ENCODE data around the gene SLC35E3. TPM values are rescaled to one million over a fixed set of nuclear protein-coding genes. Genes with fewer than 3 reads are reported as not detected.
A peak's percentile ranks its signal among the peaks of the same experiment; 100 is the strongest.
"Not testable (repeated sequence)": the region's sequence is repeated elsewhere in the genome, so short reads cannot be mapped to it uniquely, and the experiment has no call there.

The SLC35E3 gene
- total RNA-seq, 6 experiments from 2014 or later = 10.7 to 17.0 (median 12.0) TPM

DNA sequence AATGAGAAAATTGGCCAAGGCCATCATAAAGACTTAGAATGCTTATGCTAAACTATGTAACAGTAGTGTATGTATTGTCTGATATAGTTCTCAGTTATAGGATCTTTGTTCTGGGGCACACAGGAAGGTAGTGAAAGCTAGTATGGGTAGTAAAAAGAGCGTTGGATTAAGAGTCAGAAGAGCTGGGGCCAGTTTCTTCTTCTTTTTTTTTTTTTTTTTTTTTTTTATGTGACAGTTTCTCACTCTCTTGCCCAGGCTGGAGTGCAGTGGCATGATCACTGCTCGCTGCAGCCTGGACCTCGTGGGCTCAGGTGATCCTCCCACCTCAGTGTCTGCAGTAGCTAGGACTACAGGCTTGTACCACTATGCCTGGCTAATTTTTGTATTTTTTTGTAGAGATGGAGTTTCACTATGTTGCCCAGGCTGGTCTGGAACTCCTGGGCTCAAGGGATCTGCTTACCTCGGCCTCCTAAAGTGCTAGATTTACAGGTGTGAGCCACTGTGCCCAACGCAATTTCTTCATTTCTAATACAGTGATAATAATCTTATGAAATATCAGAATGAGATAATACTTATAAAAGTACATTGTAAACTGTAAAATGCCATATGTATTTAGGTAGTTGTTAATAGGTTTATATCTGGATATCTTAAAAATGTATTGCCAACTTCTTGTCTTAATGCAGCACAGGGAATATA is 69.4 kb downstream of the SLC35E3 start:
- peaks cover 6% of the 10 kb centered on the region for H3K27me3 Mint-ChIP-seq (ENCODE audit: insufficient read depth)
- TF ChIP-seq, protein P1, sequence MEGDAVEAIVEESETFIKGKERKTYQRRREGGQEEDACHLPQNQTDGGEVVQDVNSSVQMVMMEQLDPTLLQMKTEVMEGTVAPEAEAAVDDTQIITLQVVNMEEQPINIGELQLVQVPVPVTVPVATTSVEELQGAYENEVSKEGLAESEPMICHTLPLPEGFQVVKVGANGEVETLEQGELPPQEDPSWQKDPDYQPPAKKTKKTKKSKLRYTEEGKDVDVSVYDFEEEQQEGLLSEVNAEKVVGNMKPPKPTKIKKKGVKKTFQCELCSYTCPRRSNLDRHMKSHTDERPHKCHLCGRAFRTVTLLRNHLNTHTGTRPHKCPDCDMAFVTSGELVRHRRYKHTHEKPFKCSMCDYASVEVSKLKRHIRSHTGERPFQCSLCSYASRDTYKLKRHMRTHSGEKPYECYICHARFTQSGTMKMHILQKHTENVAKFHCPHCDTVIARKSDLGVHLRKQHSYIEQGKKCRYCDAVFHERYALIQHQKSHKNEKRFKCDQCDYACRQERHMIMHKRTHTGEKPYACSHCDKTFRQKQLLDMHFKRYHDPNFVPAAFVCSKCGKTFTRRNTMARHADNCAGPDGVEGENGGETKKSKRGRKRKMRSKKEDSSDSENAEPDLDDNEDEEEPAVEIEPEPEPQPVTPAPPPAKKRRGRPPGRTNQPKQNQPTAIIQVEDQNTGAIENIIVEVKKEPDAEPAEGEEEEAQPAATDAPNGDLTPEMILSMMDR (IDR thresholded peaks at IDR 0.05) = no peak
- peak overlapping the region; percentile 26 for H3K27ac Mint-ChIP-seq
- DNase-seq = no peak
- H3K9me3 Mint-ChIP-seq = peaks cover 11% of the 10 kb centered on the region
- peaks cover 65% of the 10 kb centered on the region for H3K36me3 Mint-ChIP-seq (ENCODE audit: low read depth)
- peaks cover 54% of the 10 kb centered on the region for H3K4me1 Mint-ChIP-seq (ENCODE audit: low read depth)
- H3K4me3 Mint-ChIP-seq = peak overlapping the region; percentile 11; the same call in 1 of the 2 replicates

DNA sequence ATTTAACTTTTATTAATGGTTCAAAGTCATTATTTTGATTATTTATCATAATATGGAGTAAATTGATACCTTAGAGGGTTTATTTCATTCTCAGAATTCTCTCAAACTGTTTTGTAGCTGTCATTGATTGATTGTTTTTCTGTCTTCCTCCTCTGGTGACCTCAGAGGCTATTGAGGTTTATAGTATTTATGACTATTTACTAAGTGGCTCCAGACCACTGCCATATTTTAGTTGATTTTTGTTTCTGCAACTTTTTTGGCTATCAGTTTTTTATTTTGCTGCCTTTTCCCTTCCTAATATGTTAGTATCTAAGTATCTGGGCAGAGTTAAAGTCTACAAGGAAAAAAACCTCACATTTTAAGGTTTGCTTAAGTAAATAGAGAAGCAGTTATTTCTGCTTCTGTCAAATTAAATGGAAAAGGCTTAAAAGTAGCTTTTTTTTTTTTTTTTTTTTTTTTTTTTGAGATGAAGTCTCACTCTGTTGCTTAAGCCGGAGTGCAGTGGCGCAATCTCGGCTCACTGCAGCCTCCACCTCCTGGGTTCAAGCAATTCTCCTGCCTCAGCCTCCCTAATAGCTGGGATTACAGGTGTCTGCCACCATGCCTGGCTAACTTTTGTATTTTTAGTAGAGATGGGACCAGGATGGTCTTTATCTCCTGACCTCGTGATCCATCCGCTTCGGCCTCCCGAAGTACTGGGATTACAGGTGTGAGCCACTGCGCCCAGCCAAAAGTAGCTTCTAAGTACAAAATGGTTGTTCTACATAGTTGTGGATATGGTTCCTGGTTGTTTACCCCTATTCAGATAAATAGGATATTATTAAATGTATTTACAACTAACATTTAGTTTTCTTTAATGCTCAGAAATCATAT is 70.2 kb downstream of the SLC35E3 start:
- TF ChIP-seq, protein P1 (IDR thresholded peaks at IDR 0.05) = no peak
- no peak for DNase-seq
- 0 out of 2 replicates have a peak overlapping the region, but pooled peaks have one; percentile 19 for H3K27ac Mint-ChIP-seq
- peaks cover 3% of the 10 kb centered on the region for H3K27me3 Mint-ChIP-seq (ENCODE audit: insufficient read depth)
- H3K4me3 Mint-ChIP-seq = peak overlapping the region; percentile 4; the same call in 1 of the 2 replicates
- peaks cover 4% of the 10 kb centered on the region for H3K9me3 Mint-ChIP-seq
- H3K36me3 Mint-ChIP-seq (ENCODE audit: low read depth) = peaks cover 66% of the 10 kb centered on the region
- peaks cover 53% of the 10 kb centered on the region for H3K4me1 Mint-ChIP-seq (ENCODE audit: low read depth)

DNA sequence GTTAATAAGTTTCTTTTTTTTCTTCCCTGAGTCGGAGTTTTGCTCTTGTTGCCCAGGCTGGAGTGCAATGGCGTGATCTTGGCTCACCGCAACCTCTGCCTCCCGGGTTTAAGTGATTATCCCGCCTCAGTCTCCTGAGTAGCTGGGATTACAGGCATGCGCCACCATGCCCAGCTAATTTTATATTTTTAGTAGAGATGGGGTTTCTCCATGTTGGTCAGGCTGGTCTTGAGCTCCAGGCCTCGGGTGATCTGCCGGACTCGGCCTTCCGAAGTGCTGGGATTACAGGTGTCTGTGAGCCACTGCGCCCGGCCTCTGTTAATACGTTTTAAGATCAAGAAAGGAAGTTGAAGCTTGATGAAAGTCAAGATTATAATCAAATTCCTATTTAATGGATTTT is 73.5 kb downstream of the SLC35E3 start:
- not testable (repeated sequence) for H3K9me3 Mint-ChIP-seq; H3K4me3 Mint-ChIP-seq; DNase-seq; H3K27me3 Mint-ChIP-seq (ENCODE audit: insufficient read depth)
- peaks cover 61% of the 10 kb centered on the region for H3K36me3 Mint-ChIP-seq (ENCODE audit: low read depth)
- 0 out of 2 replicates have a peak overlapping the region, but pooled peaks have one; percentile 52 for H3K27ac Mint-ChIP-seq
- peaks cover 54% of the 10 kb centered on the region for H3K4me1 Mint-ChIP-seq (ENCODE audit: low read depth)

DNA sequence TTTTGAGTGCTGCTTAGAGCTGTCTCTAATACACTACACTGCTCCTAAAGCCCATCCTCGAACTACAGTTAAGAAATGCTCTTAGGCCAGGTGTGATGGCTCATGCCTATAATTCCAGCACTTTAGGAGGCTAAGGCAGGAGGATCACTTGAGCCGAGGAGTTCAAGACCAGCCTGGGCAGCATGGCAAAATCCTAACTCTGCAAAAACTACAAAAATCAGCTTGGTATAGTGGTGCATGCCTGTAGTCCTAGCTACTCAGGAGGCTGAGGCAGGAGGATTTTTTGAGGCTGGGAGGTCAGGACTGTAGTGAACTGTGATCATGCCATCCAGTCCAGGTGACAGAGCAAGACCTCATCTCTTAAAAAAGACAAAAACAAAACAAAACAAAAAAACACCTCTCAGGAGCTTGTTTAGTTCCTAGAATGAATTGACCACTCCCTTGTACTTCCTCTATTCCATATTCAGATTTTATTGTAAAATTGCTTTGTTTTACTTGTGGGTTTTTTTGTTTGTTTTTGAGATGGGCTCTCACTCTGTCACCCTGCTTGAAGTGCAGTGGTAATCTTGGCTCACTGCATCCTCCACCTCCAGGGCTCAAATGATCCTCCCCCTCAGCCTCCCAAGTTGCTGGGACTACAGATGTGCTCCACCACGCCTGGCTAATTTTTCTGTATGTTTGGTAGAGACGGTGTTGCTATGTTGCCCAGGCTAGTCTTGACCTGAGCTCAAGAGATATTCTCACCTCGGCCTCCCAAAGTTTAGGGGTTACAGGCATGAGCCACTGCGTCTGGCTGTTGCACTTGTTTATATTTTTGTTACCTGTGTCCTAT is 75.6 kb downstream of the SLC35E3 start:
- peak overlapping the region; percentile 16; the same call in 1 of the 2 replicates for H3K4me3 Mint-ChIP-seq
- TF ChIP-seq, protein P1 (IDR thresholded peaks at IDR 0.05) = no peak
- peak overlapping the region; percentile 66 for H3K27ac Mint-ChIP-seq
- H3K9me3 Mint-ChIP-seq = no peaks in the 10 kb centered on the region
- DNase-seq = no peak
- peaks cover 59% of the 10 kb centered on the region for H3K36me3 Mint-ChIP-seq (ENCODE audit: low read depth)
- H3K4me1 Mint-ChIP-seq (ENCODE audit: low read depth) = peaks cover 53% of the 10 kb centered on the region
- peaks cover 3% of the 10 kb centered on the region for H3K27me3 Mint-ChIP-seq (ENCODE audit: insufficient read depth)

DNA sequence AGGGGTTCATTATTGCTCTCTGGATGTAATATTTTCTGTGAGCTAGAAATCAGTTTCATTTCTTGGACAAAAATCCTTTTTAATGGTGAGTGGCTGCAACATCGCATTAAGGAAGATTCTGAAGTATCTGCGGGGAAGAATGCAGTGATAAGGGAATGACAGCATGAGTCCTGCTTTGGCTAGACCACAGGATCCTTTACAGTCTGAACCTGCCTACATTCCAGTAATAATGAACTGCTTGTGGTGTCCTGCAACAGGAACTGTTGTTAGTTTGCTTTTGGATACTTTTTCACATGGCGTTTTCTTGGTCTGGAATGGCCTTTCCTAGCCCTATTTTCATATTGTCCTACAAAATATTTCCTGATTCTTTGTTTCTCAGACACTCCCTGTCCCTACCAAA is 77.7 kb downstream of the SLC35E3 start:
- Mint-ChIP-seq H3K4me1 (ENCODE audit: low read depth) (peaks cover 58% of the 10 kb centered on the region), H3K36me3 (ENCODE audit: low read depth) (peaks cover 57% of the 10 kb centered on the region), H3K27me3 (ENCODE audit: insufficient read depth) (peaks cover 10% of the 10 kb centered on the region), H3K4me3 (no peak overlapping the region; the same call in 1 of the 2 replicates), H3K27ac (peak overlapping the region; percentile 57), H3K9me3 (no peaks in the 10 kb centered on the region)
- TF ChIP-seq, protein P1 (IDR thresholded peaks at IDR 0.05) = no peak
- DNase-seq = no peak
